ENCODE measurements around the gene NOM1. TPM values are rescaled to one million over a fixed set of nuclear protein-coding genes. Genes with fewer than 3 reads are reported as not detected.
A peak's percentile ranks its signal among the peaks of the same experiment; 100 is the strongest.

Gene NOM1
- total and polyA plus RNA-seq, 2 donors (not counting 3 experiments of a cell fraction or from before 2014, with no cell fraction given), result 13.7 to 38.6 TPM

DNA sequence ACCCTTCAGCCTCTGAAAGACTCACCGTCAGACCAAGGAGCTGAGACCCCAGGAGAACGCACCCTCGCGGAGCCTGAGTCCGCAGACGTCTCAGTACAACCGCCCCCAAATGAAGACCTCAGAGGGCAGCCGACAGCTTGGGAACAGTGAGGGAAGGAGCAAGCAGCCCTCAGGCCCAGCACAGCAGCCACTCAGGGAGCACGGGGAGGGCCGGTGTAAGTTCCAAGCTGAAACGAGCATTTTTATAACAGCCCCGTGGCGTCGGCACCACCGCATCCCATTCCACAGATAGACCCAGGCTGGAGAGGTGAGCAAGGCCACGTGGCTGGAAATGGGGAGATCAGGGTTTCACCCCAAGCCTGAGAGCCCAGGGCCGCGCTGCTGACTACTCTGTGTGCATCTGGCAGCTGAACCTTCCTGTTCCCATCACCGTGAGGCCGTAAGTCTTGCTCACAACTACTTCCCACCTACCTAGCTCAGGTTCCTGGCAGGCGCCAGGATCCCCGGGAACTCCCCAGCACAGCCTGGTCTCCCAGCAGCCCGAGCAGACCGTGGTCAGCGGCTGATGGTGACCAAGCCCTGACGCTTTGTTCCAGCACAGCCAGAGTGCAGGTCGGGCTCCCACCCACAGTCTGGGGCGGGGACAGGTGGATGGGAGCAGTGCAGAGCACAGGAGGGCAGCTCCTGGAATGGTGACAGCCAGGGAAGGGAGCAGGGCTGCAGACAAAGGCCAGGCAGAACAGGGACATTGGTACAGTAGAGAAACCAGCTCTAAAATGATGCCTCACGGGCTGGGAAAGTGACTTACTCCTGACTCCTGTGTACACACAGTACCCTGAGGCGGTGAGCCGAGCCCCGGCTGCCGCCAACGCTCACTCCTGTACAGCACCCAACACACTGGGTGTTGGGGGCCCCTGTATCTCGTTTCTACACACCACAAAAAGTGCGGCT, 6.1 kb upstream of the NOM1 start:
- H3K4me3 ChIP-seq (replicated peaks in 1 of 3; ENCODE audit: insufficient read depth in 1 of 3, low read depth in 1 of 3, low read length in 3 of 3), result no peak overlapping the region
- no peaks in the 10 kb centered on the region for H3K79me2 ChIP-seq (ENCODE audit: control insufficient read depth, insufficient read depth, low read length)
- H3K9me1 ChIP-seq (replicated peaks; ENCODE audit: control insufficient read depth, extremely low read depth, insufficient read depth, low read length), result no peaks in the 10 kb centered on the region
- dilution Hi-C loops (cut with MboI; ENCODE audit: extremely low pct_ligation_motif_present, low sequenced_read_pairs), result no loop called here
- ChIA-PET POLR2A (no interaction called here), CTCF (interaction anchor here (1.2 to 2.0 kb wide), 2 partner anchors 11 to 50 kb away, joined by 3 to 10 read pairs; partner anchors contain the start of gene LMBR1)
- H2AFZ ChIP-seq (ENCODE audit: low read depth, low read length), result peak overlapping the region; percentile 4
- H3K27ac ChIP-seq (ENCODE audit: insufficient read depth, low read depth, low read length), result no peak overlapping the region
- peaks cover 21 to 22% of the 10 kb centered on the region in 2 experiments for H3K27me3 ChIP-seq (ENCODE audit: control insufficient read depth in 2 of 2, insufficient read depth in 2 of 2, low read length in 2 of 2)
- no peaks in the 10 kb centered on the region for H4K20me1 ChIP-seq (replicated peaks; ENCODE audit: control insufficient read depth, extremely low read depth, insufficient read depth, low read length)
- H3K9ac ChIP-seq (replicated peaks; ENCODE audit: extremely low read depth, insufficient read depth, low read length), result no peak overlapping the region
- TF ChIP-seq POLR2A (IDR thresholded peaks at IDR 0.05; ENCODE audit: low read depth, low read length) (no peak), EZH2 (IDR thresholded peaks at IDR 0.05; ENCODE audit: borderline replicate concordance, low read depth, low read length, severe bottlenecking) (peak; percentile 51)
- TF ChIP-seq, protein P1, sequence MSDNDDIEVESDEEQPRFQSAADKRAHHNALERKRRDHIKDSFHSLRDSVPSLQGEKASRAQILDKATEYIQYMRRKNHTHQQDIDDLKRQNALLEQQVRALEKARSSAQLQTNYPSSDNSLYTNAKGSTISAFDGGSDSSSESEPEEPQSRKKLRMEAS (IDR thresholded peaks at IDR 0.05; ENCODE audit: insufficient read depth, insufficient read length), result no peak
- no peaks in the 10 kb centered on the region for H3K9me3 ChIP-seq (replicated peaks; ENCODE audit: control insufficient read depth, insufficient read depth, low read length)
- DNase-seq (ENCODE audit: low read depth, low spot score) (no peak), FAIRE-seq (no peak)
- peaks cover 2% of the 10 kb centered on the region for H3K4me1 ChIP-seq (ENCODE audit: control insufficient read depth, extremely low read depth, insufficient read depth, low read length)
- H3K36me3 ChIP-seq (ENCODE audit: control insufficient read depth in 2 of 2, extremely low read depth in 1 of 2, insufficient read depth in 2 of 2, low read length in 2 of 2), result no peaks in the 10 kb centered on the region
- BruUV-seq (replicated peaks), result no TSS peak
- no peak overlapping the region for H3K4me2 ChIP-seq (ENCODE audit: insufficient read depth, low read length)
- intact Hi-C loops (cut with micrococcal nuclease), result no loop called here

DNA sequence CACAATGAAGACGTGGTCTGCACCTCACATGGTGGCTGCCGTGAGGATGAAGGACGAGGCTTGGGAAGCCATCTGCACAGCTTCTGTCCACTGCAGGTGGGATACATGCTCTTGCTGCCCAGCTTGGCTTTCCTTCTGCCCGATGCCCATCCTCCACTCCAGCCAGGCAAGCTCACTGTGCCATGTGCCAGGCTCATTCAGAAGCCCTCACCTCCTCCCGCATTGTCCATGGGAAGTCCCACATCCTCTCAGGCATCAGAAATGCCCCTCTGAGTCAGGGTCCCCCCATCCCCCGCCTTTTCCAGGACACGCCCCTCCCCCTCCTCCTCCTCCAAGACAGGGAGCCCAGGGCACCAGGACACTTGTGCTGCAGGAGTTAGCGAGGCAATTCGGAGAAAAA, 4.6 kb upstream of the NOM1 start:
- H3K27ac ChIP-seq (ENCODE audit: insufficient read depth, low read depth, low read length), result no peak overlapping the region

More for the DNA sequence above, 4.6 kb upstream of the NOM1 start:
- intact Hi-C loops (cut with micrococcal nuclease) (no loop called here), dilution Hi-C loops (cut with MboI; ENCODE audit: extremely low pct_ligation_motif_present, low sequenced_read_pairs) (no loop called here)
- no peaks in the 10 kb centered on the region for H4K20me1 ChIP-seq (replicated peaks; ENCODE audit: control insufficient read depth, extremely low read depth, insufficient read depth, low read length)
- FAIRE-seq (no peak), DNase-seq (ENCODE audit: low read depth, low spot score) (no peak)
- H3K9ac ChIP-seq (replicated peaks; ENCODE audit: extremely low read depth, insufficient read depth, low read length), result no peak overlapping the region
- no TSS peak for BruUV-seq (replicated peaks)
- POLR2A ChIA-PET, result no interaction called here
- no peaks in the 10 kb centered on the region for H3K9me3 ChIP-seq (replicated peaks; ENCODE audit: control insufficient read depth, insufficient read depth, low read length)
- no peak overlapping the region for H3K4me3 ChIP-seq (replicated peaks in 1 of 3; ENCODE audit: insufficient read depth in 1 of 3, low read depth in 1 of 3, low read length in 3 of 3)
- no peak overlapping the region for H3K4me2 ChIP-seq (ENCODE audit: insufficient read depth, low read length)
- no peaks in the 10 kb centered on the region for H3K9me1 ChIP-seq (replicated peaks; ENCODE audit: control insufficient read depth, extremely low read depth, insufficient read depth, low read length)
- no peak overlapping the region for H2AFZ ChIP-seq (ENCODE audit: low read depth, low read length)
- CTCF ChIA-PET, result interaction anchor here (1.2 kb wide), 1 partner anchor 12 kb away, joined by 3 read pairs; no protein-coding TSS in a partner anchor
- no peaks in the 10 kb centered on the region for H3K36me3 ChIP-seq (ENCODE audit: control insufficient read depth in 2 of 2, extremely low read depth in 1 of 2, insufficient read depth in 2 of 2, low read length in 2 of 2)
- H3K79me2 ChIP-seq (ENCODE audit: control insufficient read depth, insufficient read depth, low read length), result peaks cover 3% of the 10 kb centered on the region
- TF ChIP-seq GATA2 (IDR thresholded peaks at IDR 0.05; ENCODE audit: insufficient read depth, insufficient read length, low read depth, low read length) (no peak), JUN (IDR thresholded peaks at IDR 0.05; ENCODE audit: borderline replicate concordance, insufficient read depth, insufficient read length, low read depth) (no peak), EZH2 (IDR thresholded peaks at IDR 0.05; ENCODE audit: borderline replicate concordance, low read depth, low read length, severe bottlenecking) (no peak), MYC (IDR thresholded peaks at IDR 0.05; ENCODE audit: low read depth, low read length) (no peak), POLR2A (IDR thresholded peaks at IDR 0.05; ENCODE audit: low read depth, low read length) (no peak), POLR2AphosphoS5 (IDR thresholded peaks at IDR 0.05; ENCODE audit: insufficient read depth, low read depth, low read length) (no peak), FOS (IDR thresholded peaks at IDR 0.05; ENCODE audit: borderline replicate concordance, insufficient read depth, low read length) (no peak)
- TF ChIP-seq, protein P1 (IDR thresholded peaks at IDR 0.05; ENCODE audit: insufficient read depth, insufficient read length), result no peak
- TF ChIP-seq, protein P2, sequence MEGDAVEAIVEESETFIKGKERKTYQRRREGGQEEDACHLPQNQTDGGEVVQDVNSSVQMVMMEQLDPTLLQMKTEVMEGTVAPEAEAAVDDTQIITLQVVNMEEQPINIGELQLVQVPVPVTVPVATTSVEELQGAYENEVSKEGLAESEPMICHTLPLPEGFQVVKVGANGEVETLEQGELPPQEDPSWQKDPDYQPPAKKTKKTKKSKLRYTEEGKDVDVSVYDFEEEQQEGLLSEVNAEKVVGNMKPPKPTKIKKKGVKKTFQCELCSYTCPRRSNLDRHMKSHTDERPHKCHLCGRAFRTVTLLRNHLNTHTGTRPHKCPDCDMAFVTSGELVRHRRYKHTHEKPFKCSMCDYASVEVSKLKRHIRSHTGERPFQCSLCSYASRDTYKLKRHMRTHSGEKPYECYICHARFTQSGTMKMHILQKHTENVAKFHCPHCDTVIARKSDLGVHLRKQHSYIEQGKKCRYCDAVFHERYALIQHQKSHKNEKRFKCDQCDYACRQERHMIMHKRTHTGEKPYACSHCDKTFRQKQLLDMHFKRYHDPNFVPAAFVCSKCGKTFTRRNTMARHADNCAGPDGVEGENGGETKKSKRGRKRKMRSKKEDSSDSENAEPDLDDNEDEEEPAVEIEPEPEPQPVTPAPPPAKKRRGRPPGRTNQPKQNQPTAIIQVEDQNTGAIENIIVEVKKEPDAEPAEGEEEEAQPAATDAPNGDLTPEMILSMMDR (IDR thresholded peaks at IDR 0.05; ENCODE audit: extremely low read depth in 1 of 2, insufficient read depth in 1 of 2, low read depth in 1 of 2, low read length in 2 of 2), result no peak
- H3K4me1 ChIP-seq (ENCODE audit: control insufficient read depth, extremely low read depth, insufficient read depth, low read length), result peaks cover 2% of the 10 kb centered on the region
- peaks cover 21 to 22% of the 10 kb centered on the region in 2 experiments for H3K27me3 ChIP-seq (ENCODE audit: control insufficient read depth in 2 of 2, insufficient read depth in 2 of 2, low read length in 2 of 2)

All from endothelial cell of umbilical vein (primary cell).